ENCODE data around the gene PHKA1. TPM values are rescaled to one million over a fixed set of nuclear protein-coding genes. Genes with fewer than 3 reads are reported as not detected.
"Not testable (repeated sequence)": the region's sequence is repeated elsewhere in the genome, so short reads cannot be mapped to it uniquely, and the experiment has no call there.

The PHKA1 gene
- total RNA-seq, 1 donor from 2014 or later = 4.0 TPM

DNA sequence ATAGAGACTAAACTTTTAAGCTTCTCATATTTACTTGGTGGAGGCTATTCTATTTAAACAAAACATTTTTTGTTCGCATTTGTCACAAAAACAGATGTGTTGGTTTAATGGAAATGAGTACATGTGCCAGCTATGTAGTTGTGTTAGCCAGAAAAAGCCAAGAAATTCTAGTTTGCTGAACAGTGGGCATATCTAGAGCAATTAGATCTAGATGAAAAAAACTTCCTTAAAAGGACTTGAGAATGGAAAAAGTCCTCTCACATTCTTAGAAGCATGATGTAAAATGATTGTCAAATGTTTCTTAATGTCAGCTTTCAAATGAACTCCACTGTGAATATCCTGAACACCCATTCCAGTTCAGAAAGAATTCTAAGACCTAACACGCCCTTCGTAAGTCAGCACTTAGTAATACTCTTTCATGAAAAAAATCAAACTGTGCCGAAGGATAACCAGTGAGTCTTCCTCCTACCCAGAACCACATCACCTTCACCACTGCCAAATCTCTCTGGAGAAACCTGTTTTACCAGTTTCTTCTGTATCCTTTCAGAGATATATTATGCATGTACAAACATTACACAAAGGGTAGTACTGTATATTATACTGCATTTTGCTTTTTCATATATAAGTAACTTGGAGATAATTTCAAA is 28.2 kb downstream of the PHKA1 start:
- Mint-ChIP-seq H3K4me3 (ENCODE audit: unreplicated experiment) (no peak overlapping the region), H3K27me3 (ENCODE audit: unreplicated experiment) (no peaks in the 10 kb centered on the region), H3K27ac (ENCODE audit: unreplicated experiment) (no peak overlapping the region), H3K4me1 (ENCODE audit: unreplicated experiment) (no peaks in the 10 kb centered on the region), H3K9me3 (ENCODE audit: unreplicated experiment) (peaks cover 3% of the 10 kb centered on the region), H3K36me3 (ENCODE audit: low read depth, unreplicated experiment) (peaks cover 7% of the 10 kb centered on the region)
- DNase-seq (ENCODE audit: low spot score) = no peak
- TF ChIP-seq, protein P1, sequence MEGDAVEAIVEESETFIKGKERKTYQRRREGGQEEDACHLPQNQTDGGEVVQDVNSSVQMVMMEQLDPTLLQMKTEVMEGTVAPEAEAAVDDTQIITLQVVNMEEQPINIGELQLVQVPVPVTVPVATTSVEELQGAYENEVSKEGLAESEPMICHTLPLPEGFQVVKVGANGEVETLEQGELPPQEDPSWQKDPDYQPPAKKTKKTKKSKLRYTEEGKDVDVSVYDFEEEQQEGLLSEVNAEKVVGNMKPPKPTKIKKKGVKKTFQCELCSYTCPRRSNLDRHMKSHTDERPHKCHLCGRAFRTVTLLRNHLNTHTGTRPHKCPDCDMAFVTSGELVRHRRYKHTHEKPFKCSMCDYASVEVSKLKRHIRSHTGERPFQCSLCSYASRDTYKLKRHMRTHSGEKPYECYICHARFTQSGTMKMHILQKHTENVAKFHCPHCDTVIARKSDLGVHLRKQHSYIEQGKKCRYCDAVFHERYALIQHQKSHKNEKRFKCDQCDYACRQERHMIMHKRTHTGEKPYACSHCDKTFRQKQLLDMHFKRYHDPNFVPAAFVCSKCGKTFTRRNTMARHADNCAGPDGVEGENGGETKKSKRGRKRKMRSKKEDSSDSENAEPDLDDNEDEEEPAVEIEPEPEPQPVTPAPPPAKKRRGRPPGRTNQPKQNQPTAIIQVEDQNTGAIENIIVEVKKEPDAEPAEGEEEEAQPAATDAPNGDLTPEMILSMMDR (IDR thresholded peaks at IDR 0.05; ENCODE audit: unreplicated experiment) = no peak

DNA sequence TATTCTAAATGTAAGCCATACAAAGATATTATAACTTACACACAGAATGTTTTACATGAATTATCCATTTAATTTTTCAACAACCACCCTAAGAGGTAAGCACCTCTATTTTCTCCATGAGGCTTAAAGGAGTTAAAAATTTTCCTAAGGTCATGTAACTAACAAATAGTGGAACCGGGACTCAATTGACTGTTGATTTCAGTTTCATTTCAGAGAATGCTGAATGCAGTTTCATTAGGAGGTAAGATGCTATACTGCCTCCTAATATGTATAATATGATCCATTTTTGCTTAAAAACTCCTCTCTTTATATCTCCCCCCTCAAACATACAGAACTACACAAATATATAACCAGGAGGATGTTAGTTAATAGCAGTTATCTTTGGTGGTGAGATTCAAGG is 29.1 kb downstream of the PHKA1 start:
- TF ChIP-seq, protein P1 (IDR thresholded peaks at IDR 0.05; ENCODE audit: unreplicated experiment) = no peak
- Mint-ChIP-seq H3K9me3 (ENCODE audit: unreplicated experiment) (peaks cover 3% of the 10 kb centered on the region), H3K4me3 (ENCODE audit: unreplicated experiment) (no peak overlapping the region), H3K36me3 (ENCODE audit: low read depth, unreplicated experiment) (peaks cover 12% of the 10 kb centered on the region), H3K4me1 (ENCODE audit: unreplicated experiment) (no peaks in the 10 kb centered on the region), H3K27me3 (ENCODE audit: unreplicated experiment) (no peaks in the 10 kb centered on the region), H3K27ac (ENCODE audit: unreplicated experiment) (no peak overlapping the region)
- no peak for DNase-seq (ENCODE audit: low spot score)

GRCh38 chrX:72683631-72684030 is 30.5 kb downstream of the PHKA1 start:
- H3K27ac Mint-ChIP-seq (ENCODE audit: unreplicated experiment) = no peak overlapping the region
- peaks cover 4% of the 10 kb centered on the region for H3K27me3 Mint-ChIP-seq (ENCODE audit: unreplicated experiment)
- DNase-seq (ENCODE audit: low spot score) = no peak
- TF ChIP-seq, protein P1 (IDR thresholded peaks at IDR 0.05; ENCODE audit: unreplicated experiment) = no peak
- H3K36me3 Mint-ChIP-seq (ENCODE audit: low read depth, unreplicated experiment) = peaks cover 20% of the 10 kb centered on the region
- no peaks in the 10 kb centered on the region for H3K4me1 Mint-ChIP-seq (ENCODE audit: unreplicated experiment)
- peaks cover 9% of the 10 kb centered on the region for H3K9me3 Mint-ChIP-seq (ENCODE audit: unreplicated experiment)
- no peak overlapping the region for H3K4me3 Mint-ChIP-seq (ENCODE audit: unreplicated experiment)

DNA sequence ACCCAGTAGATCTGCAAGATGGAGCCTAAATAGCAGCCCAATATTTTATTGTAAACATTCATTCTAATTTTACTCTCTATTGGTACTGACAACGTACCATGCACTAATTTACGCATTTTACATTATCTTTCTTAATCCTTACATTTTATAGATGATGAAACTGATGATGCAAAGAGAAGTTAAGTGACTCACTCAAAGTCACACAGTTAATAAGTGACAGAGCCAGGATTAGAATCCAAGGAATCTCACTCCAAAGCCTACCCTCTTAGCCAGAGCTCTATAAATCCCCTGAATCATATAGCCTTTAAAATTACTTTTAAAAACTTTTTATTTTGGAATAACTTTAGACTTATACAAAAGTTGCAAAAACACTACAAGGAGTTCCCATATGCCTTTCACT is 37.6 kb downstream of the PHKA1 start:
- TF ChIP-seq, protein P1 (IDR thresholded peaks at IDR 0.05; ENCODE audit: unreplicated experiment) = no peak
- no peak overlapping the region for H3K4me3 Mint-ChIP-seq (ENCODE audit: unreplicated experiment)
- H3K27ac Mint-ChIP-seq (ENCODE audit: unreplicated experiment) = no peak overlapping the region
- no peak for DNase-seq (ENCODE audit: low spot score)
- H3K4me1 Mint-ChIP-seq (ENCODE audit: unreplicated experiment) = no peaks in the 10 kb centered on the region
- peaks cover 13% of the 10 kb centered on the region for H3K36me3 Mint-ChIP-seq (ENCODE audit: low read depth, unreplicated experiment)
- H3K27me3 Mint-ChIP-seq (ENCODE audit: unreplicated experiment) = peaks cover 4% of the 10 kb centered on the region
- peaks cover 6% of the 10 kb centered on the region for H3K9me3 Mint-ChIP-seq (ENCODE audit: unreplicated experiment)

DNA sequence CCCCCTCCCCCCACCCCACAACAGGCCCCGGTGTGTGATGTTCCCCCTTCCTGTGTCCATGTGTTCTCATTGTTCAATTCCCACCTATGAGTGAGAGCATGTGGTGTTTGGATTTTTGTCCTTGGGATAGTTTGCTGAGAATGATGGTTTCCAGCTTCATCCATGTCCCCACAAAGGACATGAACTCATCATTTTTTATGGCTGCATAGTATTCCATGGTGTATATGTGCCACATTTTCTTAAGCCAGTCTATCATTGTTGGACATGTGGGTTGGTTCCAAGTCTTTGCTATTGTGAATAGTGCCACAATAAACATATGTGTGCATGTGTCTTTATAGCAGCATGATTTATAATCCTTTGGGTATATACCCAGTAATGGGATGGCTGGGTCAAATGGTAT is 40.2 kb downstream of the PHKA1 start:
- not testable (repeated sequence) for H3K27me3 Mint-ChIP-seq (ENCODE audit: unreplicated experiment); H3K9me3 Mint-ChIP-seq (ENCODE audit: unreplicated experiment); H3K36me3 Mint-ChIP-seq (ENCODE audit: low read depth, unreplicated experiment); H3K4me1 Mint-ChIP-seq (ENCODE audit: unreplicated experiment); DNase-seq (ENCODE audit: low spot score); H3K27ac Mint-ChIP-seq (ENCODE audit: unreplicated experiment); H3K4me3 Mint-ChIP-seq (ENCODE audit: unreplicated experiment)

DNA sequence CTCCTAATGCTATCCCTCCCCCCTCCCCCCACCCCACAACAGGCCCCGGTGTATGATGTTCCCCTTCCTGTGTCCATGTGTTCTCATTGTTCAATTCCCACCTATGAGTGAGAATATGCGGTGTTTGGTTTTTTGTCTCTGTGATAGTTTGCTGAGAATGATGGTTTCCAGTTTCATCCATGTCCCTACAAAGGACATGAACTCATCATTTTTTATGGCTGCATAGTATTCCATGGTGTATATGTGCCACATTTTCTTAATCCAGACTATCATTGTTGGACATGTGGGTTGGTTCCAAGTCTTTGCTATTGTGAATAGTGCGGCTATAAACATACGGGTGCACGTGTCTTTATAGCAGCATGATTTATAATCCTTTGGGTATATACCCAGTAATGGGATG is 44.6 kb downstream of the PHKA1 start:
- H3K9me3 Mint-ChIP-seq (ENCODE audit: unreplicated experiment); H3K27ac Mint-ChIP-seq (ENCODE audit: unreplicated experiment); DNase-seq (ENCODE audit: low spot score); H3K36me3 Mint-ChIP-seq (ENCODE audit: low read depth, unreplicated experiment); H3K4me1 Mint-ChIP-seq (ENCODE audit: unreplicated experiment); H3K27me3 Mint-ChIP-seq (ENCODE audit: unreplicated experiment); H3K4me3 Mint-ChIP-seq (ENCODE audit: unreplicated experiment): not testable (repeated sequence)
